ENCODE data around the gene CDX1. TPM values are rescaled to one million over a fixed set of nuclear protein-coding genes. Genes with fewer than 3 reads are reported as not detected.
"Not testable (repeated sequence)": the region's sequence is repeated elsewhere in the genome, so short reads cannot be mapped to it uniquely, and the experiment has no call there.

CDX1 gene
- total RNA-seq, 1 donor from 2014 or later, result 1.0 TPM

DNA sequence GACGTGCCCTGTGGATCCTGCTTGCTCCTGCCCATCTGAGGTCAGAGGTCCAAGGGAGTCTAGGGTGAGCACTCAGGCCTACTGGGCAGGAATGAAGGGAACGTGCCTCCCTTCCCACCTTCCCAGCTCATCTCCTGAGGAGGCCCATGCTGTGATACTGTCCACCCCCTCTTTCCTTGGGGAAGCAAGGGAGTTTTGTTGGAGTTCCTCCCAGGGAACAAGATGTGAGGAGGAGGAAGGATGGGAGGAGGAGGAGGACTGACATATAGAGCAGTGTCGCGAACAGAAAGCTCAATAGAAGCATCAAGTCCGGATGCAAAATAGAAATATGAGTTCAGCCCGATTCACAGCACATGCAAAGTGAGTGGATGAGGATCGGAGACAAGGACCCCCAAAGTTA is 64.3 kb downstream of the CDX1 start:
- Mint-ChIP-seq H3K9me3 (ENCODE audit: unreplicated experiment) (no peaks in the 10 kb centered on the region), H3K27ac (ENCODE audit: unreplicated experiment) (no peak overlapping the region), H3K27me3 (ENCODE audit: unreplicated experiment) (no peaks in the 10 kb centered on the region), H3K4me1 (ENCODE audit: unreplicated experiment) (peaks cover 12% of the 10 kb centered on the region), H3K36me3 (ENCODE audit: unreplicated experiment) (no peaks in the 10 kb centered on the region), H3K4me3 (ENCODE audit: unreplicated experiment) (no peak overlapping the region)
- no peak for DNase-seq (ENCODE audit: extremely low spot score, unreplicated experiment)
- no peak for TF ChIP-seq CTCF (IDR thresholded peaks at IDR 0.05)

DNA sequence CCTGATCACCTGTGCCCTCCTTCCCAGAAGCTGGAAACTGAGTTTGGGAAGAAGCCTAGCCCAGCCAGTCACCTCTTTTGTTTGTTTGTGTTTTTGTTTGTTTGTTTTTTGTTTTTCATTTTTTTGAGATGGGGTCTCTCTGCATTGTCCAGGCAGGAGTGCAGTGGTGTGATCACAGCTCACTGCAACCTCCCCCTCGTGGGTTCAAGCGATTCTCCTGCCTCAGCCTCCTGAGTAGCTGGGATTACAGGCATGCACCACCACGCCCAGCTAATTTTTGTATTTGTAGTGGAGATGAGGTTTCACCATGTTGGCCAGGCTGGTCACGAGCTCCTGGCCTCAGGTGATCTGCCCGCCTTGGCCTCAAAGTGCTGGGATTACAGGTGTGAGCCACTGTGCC is 67.1 kb downstream of the CDX1 start:
- not testable (repeated sequence) for H3K36me3 Mint-ChIP-seq (ENCODE audit: unreplicated experiment); H3K4me1 Mint-ChIP-seq (ENCODE audit: unreplicated experiment); H3K9me3 Mint-ChIP-seq (ENCODE audit: unreplicated experiment); DNase-seq (ENCODE audit: extremely low spot score, unreplicated experiment); H3K27me3 Mint-ChIP-seq (ENCODE audit: unreplicated experiment); H3K27ac Mint-ChIP-seq (ENCODE audit: unreplicated experiment); H3K4me3 Mint-ChIP-seq (ENCODE audit: unreplicated experiment)

Other genes with a start within 250 kb of the CDX1 start
- not detected in 2 replicates for gene PDE6A, start 222.0 kb upstream of the CDX1 start, total RNA-seq
- 39.7 and 41.8 TPM in 2 replicates for gene SLC26A2, start 206.0 kb upstream of the CDX1 start, total RNA-seq
- gene TIGD6, start 166.1 kb upstream of the CDX1 start, total RNA-seq, result 5.6 and 5.9 TPM in 2 replicates
- 54.6 and 58.6 TPM in 2 replicates for gene HMGXB3, start 166.0 kb upstream of the CDX1 start, total RNA-seq
- gene CSF1R, start 80.2 kb upstream of the CDX1 start, total RNA-seq, result 1.1 and 1.2 TPM in 2 replicates
- gene PDGFRB, start 10.9 kb upstream of the CDX1 start, total RNA-seq, result 1,093 and 1,131 TPM in 2 replicates
- gene SLC6A7, start 23.3 kb downstream of the CDX1 start, total RNA-seq, result not detected in 2 replicates
- not detected in 2 replicates for gene CAMK2A, start 123.0 kb downstream of the CDX1 start, total RNA-seq
- 0.51 and 0.81 TPM in 2 replicates for gene ARSI, start 136.1 kb downstream of the CDX1 start, total RNA-seq
- 28.6 and 32.5 TPM in 2 replicates for gene TCOF1, start 190.9 kb downstream of the CDX1 start, total RNA-seq
- gene CD74, start 246.1 kb downstream of the CDX1 start, total RNA-seq, result not detected in 2 replicates

Measured in osteocyte (in vitro differentiated cells).